GM19467 (cell line): ENCODE results near the gene RETREG2.

Experiments
- ATAC-seq: cut with Tn5 transposase; IDR thresholded peaks from one replicate; pipeline ENCODE4 v1.9.1; 2021; ENCODE audit warnings: mild to moderate bottlenecking, moderate library complexity; ENCODE audit not compliant: unreplicated experiment

Gene RETREG2

DNA sequence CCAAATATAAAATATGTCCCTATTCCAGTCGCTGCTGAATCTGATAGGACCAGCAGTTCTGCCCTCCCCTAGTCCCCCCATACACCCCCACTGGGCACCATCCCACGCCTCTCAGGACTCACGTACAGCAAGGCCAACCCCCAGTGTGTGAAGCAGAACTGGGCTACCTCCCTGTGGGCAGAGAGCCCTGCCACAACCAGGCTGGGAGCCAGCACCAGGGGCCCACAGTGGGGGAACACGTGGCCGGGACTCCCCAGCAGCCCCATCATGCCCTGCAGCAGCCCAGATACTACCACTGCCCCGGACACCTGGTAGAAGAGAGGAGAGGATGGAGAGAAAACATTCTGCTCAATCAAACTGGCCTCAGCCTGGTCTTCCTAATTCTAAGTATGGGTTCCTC lies 9.5 kb upstream of the RETREG2 start:
- ATAC-seq, result no peak

DNA sequence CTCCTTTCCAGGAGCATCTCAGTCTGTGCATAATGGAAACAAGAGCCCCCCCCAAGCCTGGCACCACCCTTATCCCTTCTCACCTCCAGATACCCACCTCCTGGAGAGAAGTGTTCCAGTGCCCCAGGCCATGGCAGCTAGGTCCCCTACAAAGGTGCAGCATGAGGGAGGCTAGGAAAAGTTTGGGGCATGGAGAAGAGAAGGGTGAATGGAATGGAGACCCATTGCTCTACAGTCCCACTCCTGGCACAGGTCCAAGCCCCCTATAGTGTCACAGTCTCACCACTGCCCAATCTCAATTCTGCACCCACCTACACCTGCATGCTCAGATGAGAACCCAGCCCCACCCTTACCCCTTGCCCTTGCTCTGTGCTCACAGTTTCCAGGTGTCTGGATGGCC lies 9.1 kb upstream of the RETREG2 start:
- ATAC-seq, result no peak

DNA sequence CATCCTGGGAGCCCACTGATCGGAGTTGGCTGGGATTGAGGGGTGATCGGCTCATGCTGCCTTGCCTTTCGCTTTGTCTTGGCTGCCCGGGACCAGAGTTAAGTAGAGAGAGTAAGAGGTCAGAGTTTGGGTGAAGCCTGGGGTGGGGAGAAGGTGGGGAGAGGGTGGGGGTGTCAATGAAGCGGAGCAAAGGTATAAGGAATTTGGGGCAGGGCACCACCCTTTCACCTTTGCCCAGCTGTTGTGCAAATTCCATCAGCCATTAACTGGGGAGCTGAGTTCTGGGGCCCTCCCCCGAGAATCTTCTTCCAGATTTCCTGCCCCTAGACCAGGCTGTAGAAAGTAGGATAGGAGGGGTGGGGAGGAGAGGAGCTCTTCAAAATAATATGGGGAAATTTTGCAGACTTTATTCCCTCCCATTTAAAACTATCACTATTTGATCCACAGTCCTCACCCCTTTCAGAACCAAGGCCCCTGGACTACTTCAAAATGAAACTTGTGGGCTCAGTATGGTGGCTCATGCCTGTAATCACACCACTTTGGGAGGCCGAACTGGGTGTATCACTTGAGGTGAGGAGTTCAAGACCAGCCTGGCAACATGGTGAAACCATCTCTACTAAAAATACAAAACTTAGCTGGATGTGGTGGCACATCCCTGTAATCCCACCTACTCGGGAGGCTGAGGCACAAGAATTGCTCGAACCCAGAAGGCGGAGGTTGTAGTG lies 8.0 kb upstream of the RETREG2 start, which contains the start of gene SLC23A3:
SLC23A3 (minus strand) TSS at position 100 of the 725 bp plus-strand sequence; CDS start at position 55, 45 bp downstream.
- no peak for ATAC-seq

DNA sequence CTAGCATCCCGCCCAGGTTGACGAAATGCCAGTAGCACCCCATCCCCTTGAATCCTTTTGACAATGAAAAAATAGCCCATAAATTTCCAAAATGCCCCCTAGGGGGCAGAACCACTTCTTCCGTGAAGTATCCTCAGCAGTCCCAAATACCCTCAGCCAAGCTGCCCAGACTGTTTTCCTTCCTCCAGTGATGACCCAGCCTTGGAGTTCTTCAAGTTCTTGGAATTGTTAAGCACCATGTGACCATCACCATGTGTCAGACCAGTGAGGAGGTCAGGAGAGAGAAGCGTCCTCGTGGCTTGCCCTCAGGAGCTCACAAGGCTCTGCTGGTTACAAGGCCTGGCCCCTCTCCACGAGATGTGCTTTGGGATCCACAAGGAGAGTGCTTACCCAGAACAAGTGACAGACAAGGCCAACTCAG lies 6.8 kb upstream of the RETREG2 start:
- no peak for ATAC-seq

DNA sequence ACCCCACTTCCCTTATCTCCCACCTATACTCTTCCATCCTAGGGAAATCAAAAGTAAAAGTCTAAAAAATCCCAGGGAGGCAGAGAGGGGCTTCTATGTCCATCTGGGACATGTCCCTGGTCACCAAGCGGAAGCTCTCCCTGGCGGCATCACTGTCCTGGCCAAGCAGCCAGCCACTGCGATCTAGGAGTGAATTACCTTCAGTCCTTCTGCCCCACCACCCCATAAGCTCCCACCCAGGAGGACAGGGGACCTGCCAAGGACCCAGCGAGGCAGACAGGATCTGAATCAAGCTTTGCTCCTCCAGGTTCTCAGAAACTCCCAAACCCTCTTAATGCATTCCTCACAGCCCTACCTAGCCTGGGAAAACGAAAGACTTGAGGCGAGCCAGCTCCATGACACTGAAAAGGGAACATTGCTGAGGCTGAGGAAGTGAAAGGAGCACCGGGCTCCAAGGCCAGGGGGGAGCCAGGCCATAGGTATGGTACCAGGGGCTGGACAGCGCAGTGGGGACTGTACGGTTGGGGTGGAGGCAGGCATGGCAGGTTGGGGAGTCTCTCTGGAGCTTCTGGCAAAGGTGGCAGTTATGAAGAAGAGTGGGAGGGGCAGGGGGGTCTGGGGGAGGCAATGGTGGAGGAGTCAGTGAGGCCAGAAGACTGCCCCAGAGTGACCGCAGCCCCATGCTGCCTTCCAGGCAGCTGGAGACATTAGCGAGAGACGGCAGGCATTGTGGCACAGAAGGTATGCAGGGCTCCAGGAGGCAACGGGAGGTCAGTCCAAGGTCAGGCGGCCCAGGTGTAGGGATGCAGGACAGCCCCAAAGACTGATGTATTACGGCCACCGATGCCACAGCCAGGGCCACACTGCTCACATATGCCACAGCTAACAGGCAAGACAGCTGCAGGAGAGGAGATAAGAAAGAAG lies 5.6 kb upstream of the RETREG2 start:
- ATAC-seq, result no peak

DNA sequence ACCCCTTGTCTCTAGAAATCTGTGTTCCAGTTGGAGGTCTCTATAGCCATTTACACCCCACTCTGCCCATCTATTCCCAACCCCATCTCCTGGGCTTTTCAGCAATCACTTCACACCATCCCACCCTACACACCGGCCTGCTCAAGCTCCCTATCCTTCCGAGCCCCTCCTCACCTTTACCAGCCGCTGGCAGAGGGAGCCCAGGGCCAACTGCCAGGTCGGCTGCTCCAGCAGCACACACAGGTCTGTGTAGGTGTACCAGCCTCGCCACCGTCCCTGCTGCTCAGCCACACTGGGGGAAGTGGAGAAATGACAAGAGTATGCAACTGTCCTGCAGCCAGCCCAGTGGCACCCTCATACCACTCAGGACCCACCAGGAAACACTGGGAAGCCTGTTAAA lies 4.9 kb upstream of the RETREG2 start:
- no peak for ATAC-seq

DNA sequence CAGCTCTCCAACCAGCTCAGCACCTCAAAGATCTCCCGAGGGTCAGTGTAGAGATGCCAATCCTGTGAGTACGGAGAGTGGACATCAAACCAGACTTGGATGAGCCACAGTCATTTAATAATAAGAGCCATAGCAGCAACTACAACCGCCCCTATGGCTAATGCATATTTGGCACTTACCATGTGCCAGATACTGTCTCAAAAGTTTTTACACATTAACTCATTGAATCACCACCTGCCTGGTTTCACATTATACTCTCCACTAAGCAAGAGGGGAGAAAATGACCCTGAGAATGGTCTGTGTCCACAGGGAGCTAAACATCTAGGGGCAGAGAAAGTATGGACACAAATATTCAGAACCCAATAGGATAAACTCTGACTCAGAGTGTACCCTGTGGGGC lies 3.9 kb upstream of the RETREG2 start:
- ATAC-seq, result no peak

DNA sequence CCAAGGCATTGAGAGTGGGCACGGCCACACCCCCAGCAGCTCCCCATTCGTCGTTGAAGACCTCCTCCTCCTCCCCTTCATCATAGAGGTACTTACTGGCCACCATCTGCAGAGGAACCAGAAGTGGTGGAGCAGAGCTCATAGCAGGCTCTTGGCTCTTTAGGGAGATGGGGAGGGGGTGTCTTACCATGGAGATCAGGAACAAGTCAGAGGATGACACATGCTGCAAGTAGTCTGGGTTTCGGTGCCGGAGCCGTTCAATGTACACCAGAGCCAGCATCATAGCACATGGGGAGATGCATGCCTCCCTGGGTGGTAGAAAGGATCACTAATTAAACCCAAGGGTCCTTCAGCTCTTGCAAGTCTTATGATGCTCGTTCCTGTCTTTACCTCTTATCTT lies 3.3 kb upstream of the RETREG2 start:
- ATAC-seq, result no peak

DNA sequence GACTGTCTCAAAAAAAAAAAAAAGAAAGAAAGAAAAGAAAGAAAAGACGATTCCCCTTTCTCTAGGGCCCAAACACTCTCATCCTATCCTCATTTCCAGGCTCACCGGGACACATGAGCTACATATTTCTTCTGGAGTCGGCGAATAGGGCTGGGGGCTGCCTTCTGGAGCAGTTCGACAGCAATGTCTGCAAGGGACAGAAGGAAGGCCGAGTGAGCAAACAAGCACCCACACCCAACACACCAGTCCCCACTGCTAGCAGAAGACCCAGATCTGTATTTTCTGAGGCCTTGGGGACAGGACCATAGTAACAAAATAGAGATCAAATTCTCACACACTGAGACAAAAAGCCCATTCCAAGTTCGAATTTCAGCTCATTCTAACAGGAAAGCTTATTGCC lies 2.6 kb upstream of the RETREG2 start:
- ATAC-seq, result no peak

DNA sequence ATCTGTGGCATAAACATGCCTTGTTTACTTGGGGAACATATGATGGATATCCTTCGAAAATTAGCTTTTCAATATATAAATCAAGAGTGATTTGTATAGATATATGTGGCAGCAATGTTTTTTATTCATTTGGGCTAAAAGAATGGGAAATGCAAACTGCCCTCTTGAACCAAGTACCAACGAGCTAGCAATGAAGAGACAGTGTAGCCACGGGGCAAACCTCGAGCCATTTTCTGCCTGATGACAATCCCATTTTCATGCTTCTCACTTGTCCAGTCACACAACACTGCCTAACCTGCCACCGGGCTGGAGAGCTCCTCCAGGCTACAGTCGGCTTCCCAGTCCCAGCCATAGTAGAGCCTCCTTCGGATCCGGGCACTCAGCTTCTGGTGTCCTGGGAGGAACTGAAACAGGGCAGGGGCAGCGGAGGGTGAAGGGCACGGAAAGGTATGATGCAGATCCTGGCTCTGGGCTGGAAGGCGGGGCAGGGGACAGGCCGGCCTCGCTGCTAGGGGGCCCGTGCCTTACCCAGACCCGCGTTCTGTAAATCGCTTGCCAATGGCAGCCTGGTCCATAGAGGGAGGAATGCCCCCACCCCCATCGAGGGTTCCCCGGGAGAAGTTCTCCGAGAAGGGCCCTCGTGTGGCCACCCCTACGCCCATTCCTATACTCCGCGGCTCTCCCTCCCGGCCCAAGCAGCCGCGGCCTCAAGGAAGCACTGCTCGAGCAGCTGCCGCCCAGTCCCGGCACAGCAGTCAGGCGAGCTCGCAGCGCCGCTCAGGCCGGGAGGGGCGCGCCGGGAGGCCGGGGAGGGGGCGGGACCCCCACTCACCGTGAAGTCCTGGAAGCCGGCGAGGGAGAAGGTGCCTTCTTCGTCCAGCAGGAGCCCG lies 1.9 kb upstream of the RETREG2 start:
- ATAC-seq, result peak; percentile 17

DNA sequence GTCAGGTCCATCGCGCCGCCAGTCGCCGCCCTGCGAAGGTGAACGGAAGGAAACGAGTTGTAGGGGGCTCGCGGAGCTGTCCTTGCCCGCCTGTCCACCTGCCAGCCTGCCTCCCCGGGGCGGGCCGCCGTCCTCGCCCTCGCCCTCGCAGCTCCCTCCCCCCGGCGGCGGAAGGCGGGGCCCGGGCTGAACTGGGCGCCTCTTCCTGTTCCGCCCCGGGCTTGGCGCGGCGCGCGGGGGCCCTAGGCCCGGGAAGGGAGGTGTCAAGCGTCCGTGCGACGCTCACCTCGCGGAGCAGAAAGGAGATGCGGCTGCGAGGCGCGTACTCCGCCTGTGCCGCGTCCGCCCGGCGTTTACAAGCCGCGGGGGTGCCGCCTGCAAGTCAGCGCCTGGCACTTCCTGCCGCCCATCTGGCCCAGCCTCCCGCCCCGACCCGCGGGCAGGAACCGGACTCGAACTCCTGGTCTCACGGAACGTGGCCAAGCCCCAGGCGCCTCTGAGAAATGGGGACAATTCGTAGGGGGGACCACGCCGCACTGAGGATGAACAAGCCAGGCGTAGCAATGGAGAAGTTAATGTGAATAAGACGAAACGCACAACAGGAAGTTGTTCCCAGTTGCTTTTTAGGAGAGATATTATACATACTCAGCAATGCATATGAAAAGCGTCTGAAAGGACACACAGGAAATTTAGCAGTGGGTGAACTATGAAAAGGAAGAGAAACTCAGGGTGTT lies 1.1 kb upstream of the RETREG2 start, which contains the start of gene CNPPD1:
CNPPD1 (minus strand) TSS at position 108 of the 734 bp plus-strand sequence; CDS start at position 11, 97 bp downstream.
- ATAC-seq, result peak; percentile 72

DNA sequence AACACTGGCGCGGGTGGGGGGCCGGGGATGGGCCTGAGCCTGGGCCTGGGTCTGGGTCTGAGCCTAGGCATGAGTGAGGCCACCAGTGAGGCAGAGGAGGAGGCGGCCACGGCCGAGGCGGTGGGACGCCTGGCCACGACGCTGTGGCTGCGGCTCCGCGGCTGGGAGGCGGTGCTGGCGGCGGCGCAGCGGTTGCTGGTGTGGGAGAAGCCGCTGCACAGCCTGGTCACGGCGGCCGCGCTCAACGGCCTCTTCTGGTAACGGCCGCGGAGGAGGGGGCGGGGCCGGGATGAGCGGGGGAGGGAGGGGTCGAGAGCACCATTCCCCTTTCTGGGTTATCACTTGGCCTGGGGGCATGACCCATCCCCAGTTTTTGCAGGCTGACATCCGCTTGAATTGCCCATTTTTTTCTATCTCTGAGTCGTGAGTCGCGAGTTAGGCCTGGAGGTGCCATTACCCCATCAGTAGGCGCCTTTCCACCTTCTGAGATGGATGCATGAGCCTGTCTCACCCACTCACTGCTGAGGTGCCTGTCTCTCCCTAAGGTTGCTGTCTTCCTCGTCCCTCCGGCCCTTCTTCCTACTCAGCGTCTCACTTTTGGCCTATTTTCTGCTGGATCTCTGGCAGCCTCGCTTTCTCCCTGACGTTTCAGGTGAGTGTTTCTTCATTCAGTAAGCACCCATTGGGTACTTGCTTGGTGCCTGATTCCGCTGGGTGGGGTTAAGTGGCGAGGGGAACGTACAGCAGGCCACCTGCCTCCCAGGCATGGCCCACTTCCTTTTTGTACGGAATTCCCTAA lies 501 bp downstream of the RETREG2 start:
- ATAC-seq, result peak; percentile 14

DNA sequence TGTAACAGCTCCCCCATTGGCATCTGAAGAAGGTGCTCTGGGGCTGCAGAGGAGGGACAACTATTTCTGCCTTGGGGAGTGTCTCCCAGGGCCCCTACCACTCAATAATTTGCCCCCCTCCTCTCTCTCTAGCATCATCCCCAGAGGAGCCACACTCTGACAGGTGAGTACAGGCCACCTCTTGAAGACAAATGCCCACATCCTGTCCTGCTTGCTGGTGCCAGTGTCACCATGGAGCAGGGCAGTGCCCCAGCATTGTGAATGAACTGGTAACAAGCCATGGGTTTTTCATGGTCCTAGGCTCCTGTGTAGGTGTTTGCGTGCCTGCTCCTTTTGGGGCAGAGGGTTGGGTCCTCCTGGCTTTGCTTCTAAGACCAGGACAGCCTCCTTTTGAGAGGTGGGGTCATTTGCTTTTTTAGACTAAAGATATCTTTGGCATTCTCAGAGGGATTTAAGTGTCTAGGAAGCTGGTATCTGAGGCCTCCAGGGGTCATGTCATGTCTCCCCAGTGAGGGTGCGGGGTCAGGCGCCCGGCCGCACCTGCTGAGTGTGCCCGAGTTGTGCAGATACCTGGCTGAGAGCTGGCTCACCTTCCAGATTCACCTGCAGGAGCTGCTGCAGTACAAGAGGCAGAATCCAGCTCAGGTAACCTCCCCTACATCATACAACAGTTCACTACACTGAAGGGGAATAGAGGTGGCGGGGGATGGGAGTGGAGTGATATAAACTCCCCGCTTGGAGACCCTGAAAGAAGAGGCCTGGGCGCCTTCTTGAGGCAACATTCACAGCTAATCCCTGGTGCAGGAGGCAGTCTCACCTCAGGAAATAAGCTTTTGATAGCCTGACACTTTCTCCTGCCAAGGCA lies 1.8 kb downstream of the RETREG2 start:
- ATAC-seq, result no peak

DNA sequence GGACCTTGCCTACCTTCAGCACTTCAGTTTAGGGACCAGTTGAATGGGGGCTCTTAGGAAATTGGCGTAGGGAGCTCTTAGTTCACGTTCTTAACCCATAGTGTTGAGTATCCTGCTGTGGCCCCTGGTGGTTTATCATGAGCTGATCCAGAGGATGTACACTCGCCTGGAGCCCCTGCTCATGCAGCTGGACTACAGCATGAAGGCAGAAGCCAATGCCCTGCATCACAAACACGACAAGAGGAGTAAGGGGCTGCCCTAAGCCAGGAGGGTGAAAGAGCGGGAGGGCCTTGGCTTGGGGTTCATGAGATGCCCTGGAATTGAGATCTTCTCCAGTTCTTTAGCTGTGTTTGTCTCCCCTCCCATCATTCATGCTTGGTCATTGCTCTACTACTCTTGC lies 2.9 kb downstream of the RETREG2 start:
- ATAC-seq, result no peak

DNA sequence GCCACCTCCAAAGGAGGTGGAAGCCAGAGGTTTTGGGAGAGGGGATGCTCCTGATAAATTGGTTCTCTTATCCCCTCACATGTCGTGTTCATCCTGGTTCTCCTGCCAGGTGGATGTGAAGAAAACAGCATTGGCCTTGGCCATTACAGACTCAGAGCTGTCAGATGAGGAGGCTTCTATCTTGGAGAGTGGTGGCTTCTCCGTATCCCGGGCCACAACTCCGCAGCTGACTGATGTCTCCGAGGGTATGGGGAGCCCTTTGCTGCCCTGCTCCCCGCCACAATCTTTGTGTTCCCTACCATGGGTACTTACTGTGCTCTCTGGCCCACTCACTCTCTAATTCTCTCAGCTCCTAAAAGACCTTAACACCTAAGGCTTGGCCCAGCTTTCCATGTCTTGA lies 3.5 kb downstream of the RETREG2 start:
- ATAC-seq, result no peak

DNA sequence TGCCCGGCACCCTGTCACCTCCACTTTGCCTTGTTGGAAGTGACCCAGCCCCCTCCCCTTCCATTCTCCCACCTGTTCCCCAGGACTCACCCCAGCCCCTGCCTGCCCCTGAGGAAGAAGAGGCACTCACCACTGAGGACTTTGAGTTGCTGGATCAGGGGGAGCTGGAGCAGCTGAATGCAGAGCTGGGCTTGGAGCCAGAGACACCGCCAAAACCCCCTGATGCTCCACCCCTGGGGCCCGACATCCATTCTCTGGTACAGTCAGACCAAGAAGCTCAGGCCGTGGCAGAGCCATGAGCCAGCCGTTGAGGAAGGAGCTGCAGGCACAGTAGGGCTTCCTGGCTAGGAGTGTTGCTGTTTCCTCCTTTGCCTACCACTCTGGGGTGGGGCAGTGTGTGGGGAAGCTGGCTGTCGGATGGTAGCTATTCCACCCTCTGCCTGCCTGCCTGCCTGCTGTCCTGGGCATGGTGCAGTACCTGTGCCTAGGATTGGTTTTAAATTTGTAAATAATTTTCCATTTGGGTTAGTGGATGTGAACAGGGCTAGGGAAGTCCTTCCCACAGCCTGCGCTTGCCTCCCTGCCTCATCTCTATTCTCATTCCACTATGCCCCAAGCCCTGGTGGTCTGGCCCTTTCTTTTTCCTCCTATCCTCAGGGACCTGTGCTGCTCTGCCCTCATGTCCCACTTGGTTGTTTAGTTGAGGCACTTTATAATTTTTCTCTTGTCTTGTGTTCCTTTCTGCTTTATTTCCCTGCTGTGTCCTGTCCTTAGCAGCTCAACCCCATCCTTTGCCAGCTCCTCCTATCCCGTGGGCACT lies 4.5 kb downstream of the RETREG2 start:
- no peak for ATAC-seq

DNA sequence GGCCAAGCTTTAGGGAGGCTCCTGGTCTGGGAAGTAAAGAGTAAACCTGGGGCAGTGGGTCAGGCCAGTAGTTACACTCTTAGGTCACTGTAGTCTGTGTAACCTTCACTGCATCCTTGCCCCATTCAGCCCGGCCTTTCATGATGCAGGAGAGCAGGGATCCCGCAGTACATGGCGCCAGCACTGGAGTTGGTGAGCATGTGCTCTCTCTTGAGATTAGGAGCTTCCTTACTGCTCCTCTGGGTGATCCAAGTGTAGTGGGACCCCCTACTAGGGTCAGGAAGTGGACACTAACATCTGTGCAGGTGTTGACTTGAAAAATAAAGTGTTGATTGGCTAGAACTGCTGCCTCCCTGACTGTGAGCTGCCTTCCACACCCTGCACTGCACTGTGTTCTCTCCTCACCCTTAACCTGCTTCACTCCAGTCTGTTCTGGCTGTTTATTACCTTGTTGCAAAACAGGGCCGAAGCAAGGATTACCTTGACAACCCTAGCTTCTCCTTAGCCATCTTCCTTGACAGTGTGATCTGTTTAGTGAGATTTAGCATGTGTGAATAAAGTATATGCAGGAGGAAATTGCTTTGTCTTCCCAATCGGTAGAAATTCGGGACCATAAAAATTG lies 5.2 kb downstream of the RETREG2 start:
- ATAC-seq, result no peak
